Endothelial cell of umbilical vein (primary cell): ENCODE results near the gene MAPT. TPM values are rescaled to one million over a fixed set of nuclear protein-coding genes. Genes with fewer than 3 reads are reported as not detected.

Experiments used
- BruUV-seq: library from RNA; stranded (reverse); fragments of 400-500 nt; replicated peaks from 2 replicates; lab custom pipeline; 2021; lab: Mats Ljungman, UMichigan
- CTCF ChIA-PET: fragments of 300-600, 350-600 bp; sonication (Branson Sonifier 250); formaldehyde crosslinking; loops from one replicate; lab custom pipeline; 2021; ENCODE audit warnings: antibody characterized with exemption, inconsistent platforms; lab: Charles Lee
- POLR2A ChIA-PET: fragments of 300-600, 350-600 bp; sonication (Branson Sonifier 250); formaldehyde crosslinking; loops from one replicate; lab custom pipeline; 2021; ENCODE audit warnings: antibody characterized with exemption, inconsistent platforms; lab: Charles Lee
- DNase-seq: peaks from one replicate; pipeline ENCODE4 v3.0.0-alpha.2; 2011; ENCODE audit warnings: low read depth, low spot score
- FAIRE-seq: peaks from 2 replicates; lab custom pipeline; 2011; peaks lifted over from hg19 to GRCh38; lab: Jason Lieb, UNC
- H2AFZ ChIP-seq: 2 replicates; pipeline ENCODE4 v1.6.0; 2012; ENCODE audit warnings: low read depth, low read length, control low read depth, inconsistent platforms
- H3K27ac ChIP-seq: 2 replicates; pipeline ENCODE4 v1.5.1; 2011; ENCODE audit warnings: low read depth, mild to moderate bottlenecking, control low read depth, low read length, moderate library complexity; ENCODE audit not compliant: insufficient read depth
- H3K27me3 ChIP-seq, 2 experiments: 2 replicates each; pipeline versions ENCODE4 v1.6.0 to v1.6.1; 2011; ENCODE audit warnings: low read length in 2 of 2, mixed read lengths in 1 of 2; ENCODE audit not compliant: control insufficient read depth in 2 of 2, insufficient read depth in 2 of 2
- H3K36me3 ChIP-seq, 2 experiments: 2 replicates in 1 of 2; 3 replicates in 1 of 2; pipeline ENCODE4 v1.5.1; 2011; ENCODE audit warnings: low read length in 2 of 2, mild to moderate bottlenecking in 1 of 2, moderate library complexity in 1 of 2; ENCODE audit not compliant: control insufficient read depth in 2 of 2, insufficient read depth in 2 of 2; ENCODE audit errors: extremely low read depth in 1 of 2
- H3K4me1 ChIP-seq: 3 replicates; pipeline ENCODE4 v1.5.1; 2011; ENCODE audit warnings: mild to moderate bottlenecking, low read length; ENCODE audit not compliant: control insufficient read depth, insufficient read depth; ENCODE audit errors: extremely low read depth
- H3K4me2 ChIP-seq: 2 replicates; pipeline ENCODE4 v1.6.1; 2011; ENCODE audit warnings: low read length, control low read depth, mixed read lengths; ENCODE audit not compliant: insufficient read depth
- H3K4me3 ChIP-seq, 3 experiments: fragments of 200-600 bp in 1 of 3; sonication (generic), shearing (Covaris generic) in 1 of 3; replicated peaks in 1 of 3; 2 replicates each; pipeline ENCODE4 v1.5.1; 2011 to 2016; ENCODE audit warnings: control low read depth in 3 of 3, low read length in 3 of 3, mild to moderate bottlenecking in 2 of 3, inconsistent platforms in 1 of 3, low read depth in 1 of 3, moderate library complexity in 1 of 3; ENCODE audit not compliant: insufficient read depth in 1 of 3
- H3K79me2 ChIP-seq: 2 replicates; pipeline ENCODE4 v1.6.0; 2012; ENCODE audit warnings: low read length, inconsistent platforms; ENCODE audit not compliant: control insufficient read depth, insufficient read depth
- H3K9ac ChIP-seq: replicated peaks from 2 replicates; pipeline ENCODE3; 2011; ENCODE audit warnings: low read length, control low read depth; ENCODE audit not compliant: insufficient read depth; ENCODE audit errors: extremely low read depth
- H3K9me1 ChIP-seq: replicated peaks from 3 replicates; pipeline ENCODE4 v1.6.0; 2011; ENCODE audit warnings: mild to moderate bottlenecking, low read length; ENCODE audit not compliant: control insufficient read depth, insufficient read depth; ENCODE audit errors: extremely low read depth
- H3K9me3 ChIP-seq: replicated peaks from 2 replicates; pipeline ENCODE4 v1.5.1; 2012; ENCODE audit warnings: low read length, inconsistent platforms; ENCODE audit not compliant: control insufficient read depth, insufficient read depth
- H4K20me1 ChIP-seq: replicated peaks from 2 replicates; pipeline ENCODE3; 2011; ENCODE audit warnings: mild to moderate bottlenecking, low read length; ENCODE audit not compliant: control insufficient read depth, insufficient read depth; ENCODE audit errors: extremely low read depth
- CTCF ChIP-seq, 2 donors: IDR thresholded peaks; 1 replicate in 1 of 2; 2 replicates in 1 of 2; pipeline ENCODE4 v1.5.1; 2011; ENCODE audit warnings: low read length in 2 of 2, mild to moderate bottlenecking in 2 of 2, moderate library complexity in 2 of 2, control low read depth in 1 of 2, inconsistent platforms in 1 of 2, low read depth in 1 of 2; ENCODE audit not compliant: insufficient read depth in 1 of 2; ENCODE audit errors: extremely low read depth in 1 of 2
- EZH2 ChIP-seq: IDR thresholded peaks from 2 replicates; pipeline ENCODE4 v1.6.1; 2012; ENCODE audit warnings: borderline replicate concordance, low read depth, mild to moderate bottlenecking, moderate library complexity, low read length, inconsistent platforms; ENCODE audit not compliant: severe bottlenecking
- FOS ChIP-seq: IDR thresholded peaks from 2 replicates; pipeline ENCODE4 v1.6.1; 2011; ENCODE audit warnings: mild to moderate bottlenecking, low read length, moderate library complexity, borderline replicate concordance; ENCODE audit not compliant: insufficient read depth
- GATA2 ChIP-seq: IDR thresholded peaks from 2 replicates; pipeline ENCODE4 v1.7.0; 2011; ENCODE audit warnings: low read depth, mild to moderate bottlenecking, moderate library complexity, mixed read lengths, low read length; ENCODE audit not compliant: insufficient read length, insufficient read depth
- JUN ChIP-seq: IDR thresholded peaks from 2 replicates; pipeline ENCODE4 v1.6.1; 2011; ENCODE audit warnings: borderline replicate concordance, low read depth; ENCODE audit not compliant: insufficient read length, insufficient read depth
- MAX ChIP-seq: IDR thresholded peaks from 2 replicates; pipeline ENCODE4 v1.6.1; 2011; ENCODE audit not compliant: insufficient read depth, insufficient read length
- MYC ChIP-seq: IDR thresholded peaks from one replicate; pipeline ENCODE4 v1.6.1; 2011; ENCODE audit warnings: mild to moderate bottlenecking, low read depth, low read length
- POLR2A ChIP-seq: IDR thresholded peaks from 2 replicates; pipeline ENCODE4 v1.6.1; 2012; ENCODE audit warnings: low read depth, mild to moderate bottlenecking, control low read depth, low read length
- POLR2AphosphoS5 ChIP-seq: IDR thresholded peaks from 2 replicates; pipeline ENCODE4 v1.6.1; 2012; ENCODE audit warnings: low read depth, mild to moderate bottlenecking, control low read depth, low read length, moderate library complexity; ENCODE audit not compliant: insufficient read depth
- dilution Hi-C: fragments of 300-500 bp; cut with MboI; formaldehyde crosslinking; loops from one replicate; pipeline ENCODE4 v1.15.0; 2019; ENCODE audit warnings: low sequenced_read_pairs; ENCODE audit not compliant: extremely low pct_ligation_motif_present
- intact Hi-C: fragments of 100-400 bp; cut with micrococcal nuclease; formaldehyde crosslinking; loops from one replicate; pipeline ENCODE4 v1.10.0; 2022
- polyA plus RNA-seq, 4 experiments: library from polyadenylated mRNA; depleted of rRNA in 3 of 4; stranded (reverse) in 3 of 4; unstranded in 1 of 4; fragments of >200 nt; gene quantifications; 2 replicates each; pipeline versions ENCODE4 v1.2.1 to v1.2.3, GENCODE V29; 2011 to 2012; ENCODE audit warnings: missing spikeins in 1 of 4
- total RNA-seq: library from RNA; stranded (reverse); gene quantifications from 2 replicates; pipeline ENCODE4 v1.2.3, GENCODE V29; 2021

The MAPT gene
- total and polyA plus RNA-seq, 2 donors (not counting 3 experiments of a cell fraction or from before 2014, with no cell fraction given), result 0.04 to 0.51 TPM

GRCh38 chr17:45930420-45930951 lies 36.1 kb downstream of the MAPT start:
- no peak overlapping the region for H2AFZ ChIP-seq
- DNase-seq, result no peak
- no peak overlapping the region for H3K9ac ChIP-seq
- dilution Hi-C loops, result no loop called here
- no peaks in the 10 kb centered on the region for H3K36me3 ChIP-seq
- no peak for FAIRE-seq
- peaks cover 0 to 3% of the 10 kb centered on the region in 2 experiments for H3K27me3 ChIP-seq
- TF ChIP-seq CTCF (IDR thresholded peaks at IDR 0.05; ENCODE audit: extremely low read depth in 1 of 2, insufficient read depth in 1 of 2, low read depth in 1 of 2, low read length in 2 of 2) (no peak), EZH2 (no peak), JUN (no peak), MAX (no peak), GATA2 (no peak), FOS (no peak), POLR2AphosphoS5 (no peak), MYC (no peak), POLR2A (no peak)
- H3K4me3 ChIP-seq, result no peak overlapping the region
- no peaks in the 10 kb centered on the region for H3K79me2 ChIP-seq
- H3K27ac ChIP-seq, result no peak overlapping the region
- H4K20me1 ChIP-seq, result no peaks in the 10 kb centered on the region
- H3K9me3 ChIP-seq, result no peaks in the 10 kb centered on the region
- no peaks in the 10 kb centered on the region for H3K9me1 ChIP-seq
- no TSS peak for BruUV-seq
- CTCF ChIA-PET, result interaction anchor here (1.7 to 2.4 kb wide), 2 partner anchors 10 to 16 kb away, joined by 3 to 5 read pairs; no protein-coding TSS in a partner anchor
- intact Hi-C loops, result no loop called here
- no peaks in the 10 kb centered on the region for H3K4me1 ChIP-seq
- H3K4me2 ChIP-seq, result no peak overlapping the region
- POLR2A ChIA-PET, result no interaction called here
